Activated CD4-positive, alpha-beta memory T cell treated with anti-CD3 and anti-CD28 coated beads for 36 hours (primary cell): ENCODE results near the gene EPHA1. TPM values are rescaled to one million over a fixed set of nuclear protein-coding genes. Genes with fewer than 3 reads are reported as not detected.

Source experiments
- CTCF ChIA-PET: fragments of 350-600 bp; sonication (Branson Sonifier 250); formaldehyde crosslinking; loops from one replicate; lab custom pipeline; 2021; ENCODE audit warnings: antibody characterized with exemption, inconsistent platforms; lab: Charles Lee
- POLR2A ChIA-PET: fragments of 350-600 bp; sonication (Branson Sonifier 250); formaldehyde crosslinking; loops from one replicate; lab custom pipeline; 2021; ENCODE audit warnings: antibody characterized with exemption; lab: Charles Lee
- DNase-seq: peaks from one replicate; pipeline ENCODE4 v3.0.0-alpha.2; 2020
- H3K27ac Mint-ChIP-seq: one replicate; pipeline ENCODE4 v1.8.0; 2021; ENCODE audit warnings: mixed read lengths
- H3K27me3 Mint-ChIP-seq: one replicate; pipeline ENCODE4 v1.8.0; 2021; ENCODE audit warnings: mixed read lengths
- H3K36me3 Mint-ChIP-seq: one replicate; pipeline ENCODE4 v1.8.0; 2021; ENCODE audit warnings: mixed read lengths
- H3K4me1 Mint-ChIP-seq: one replicate; pipeline ENCODE4 v1.8.0; 2021; ENCODE audit warnings: low read depth, mixed read lengths
- H3K4me3 Mint-ChIP-seq: one replicate; pipeline ENCODE4 v1.8.0; 2021; ENCODE audit warnings: mild to moderate bottlenecking, mixed read lengths
- H3K9me3 Mint-ChIP-seq: one replicate; pipeline ENCODE4 v1.8.0; 2021; ENCODE audit warnings: mixed read lengths
- intact Hi-C: fragments of 100-400 bp; cut with micrococcal nuclease; formaldehyde crosslinking; loops from one replicate; pipeline ENCODE4 v1.15.1; 2023
- total RNA-seq, 2 experiments: library from RNA; stranded (reverse); gene quantifications; one replicate each; pipeline ENCODE4 v1.2.3, GENCODE V29; 2021

The EPHA1 gene
- total RNA-seq, 2 experiments from 2014 or later, result 2.9 to 4.3 TPM

- POLR2A ChIA-PET, result no interaction called here
Observed at GRCh38 chr7:143444785-143445184, 36.1 kb upstream of the EPHA1 start.

GRCh38 chr7:143444063-143444782 is 35.6 kb upstream of the EPHA1 start:
- ChIA-PET POLR2A (no interaction called here), CTCF (no interaction called here)
- Mint-ChIP-seq H3K4me1 (peaks cover 4% of the 10 kb centered on the region), H3K27ac (no peak overlapping the region), H3K9me3 (no peaks in the 10 kb centered on the region), H3K36me3 (no peaks in the 10 kb centered on the region), H3K4me3 (no peak overlapping the region), H3K27me3 (no peaks in the 10 kb centered on the region)
- DNase-seq, result no peak
- intact Hi-C loops, result no loop called here

More at GRCh38 chr7:143444785-143445184, 36.1 kb upstream of the EPHA1 start:
- no peaks in the 10 kb centered on the region for H3K36me3 Mint-ChIP-seq
- H3K27ac Mint-ChIP-seq, result no peak overlapping the region
- H3K4me1 Mint-ChIP-seq, result peaks cover 1% of the 10 kb centered on the region
- H3K4me3 Mint-ChIP-seq, result no peak overlapping the region
- DNase-seq, result no peak
- H3K9me3 Mint-ChIP-seq, result no peaks in the 10 kb centered on the region
- CTCF ChIA-PET, result no interaction called here
- H3K27me3 Mint-ChIP-seq, result no peaks in the 10 kb centered on the region
- intact Hi-C loops, result no loop called here

- Mint-ChIP-seq H3K27me3 (no peaks in the 10 kb centered on the region), H3K27ac (no peak within 1 kb of the TSS), H3K9me3 (no peaks in the 10 kb centered on the region), H3K4me3 (no peak within 1 kb of the TSS), H3K36me3 (no peaks in the 10 kb centered on the region), H3K4me1 (peaks cover 6% of the 10 kb centered on the region)
- intact Hi-C loops, result no loop called here
- DNase-seq, result no peak
- CTCF ChIA-PET, result no interaction called here
- POLR2A ChIA-PET, result no interaction called here
Observed at GRCh38 chr7:143443153-143443552, 34.5 kb upstream of the EPHA1 start, which contains the start of gene TAS2R60. TSS of gene TAS2R60 (plus strand) at chr7:143443453. CDS start at chr7:143443453, 0 bp downstream.

- ChIA-PET CTCF (interaction anchor here (1.3 kb wide), 1 partner anchor 23 kb away, joined by 3 read pairs; no protein-coding TSS in a partner anchor), POLR2A (no interaction called here)
- H3K9me3 Mint-ChIP-seq, result no peaks in the 10 kb centered on the region
- H3K27me3 Mint-ChIP-seq, result no peaks in the 10 kb centered on the region
- intact Hi-C loops, result no loop called here
- peaks cover 21% of the 10 kb centered on the region for H3K4me1 Mint-ChIP-seq
- no peaks in the 10 kb centered on the region for H3K36me3 Mint-ChIP-seq
- DNase-seq, result no peak
- H3K27ac Mint-ChIP-seq, result no peak overlapping the region
- H3K4me3 Mint-ChIP-seq, result no peak overlapping the region
Observed at GRCh38 chr7:143439866-143440265, 31.2 kb upstream of the EPHA1 start.

- Mint-ChIP-seq H3K4me1 (peaks cover 21% of the 10 kb centered on the region), H3K27me3 (no peaks in the 10 kb centered on the region), H3K4me3 (no peak overlapping the region), H3K36me3 (no peaks in the 10 kb centered on the region), H3K9me3 (no peaks in the 10 kb centered on the region), H3K27ac (peak overlapping the region; percentile 40)
- intact Hi-C loops, result no loop called here
- CTCF ChIA-PET, result no interaction called here
- peak; percentile 22 for DNase-seq
- POLR2A ChIA-PET, result no interaction called here
Observed at GRCh38 chr7:143437578-143437977, 28.9 kb upstream of the EPHA1 start.

- Mint-ChIP-seq H3K36me3 (no peaks in the 10 kb centered on the region), H3K27ac (no peak overlapping the region), H3K27me3 (no peaks in the 10 kb centered on the region), H3K4me1 (peaks cover 21% of the 10 kb centered on the region), H3K4me3 (no peak overlapping the region), H3K9me3 (no peaks in the 10 kb centered on the region)
- no peak for DNase-seq
- CTCF ChIA-PET, result interaction anchor here (0.8 to 2.7 kb wide), 2 partner anchors 20 to 433 kb away, joined by 3 to 6 read pairs; no protein-coding TSS in a partner anchor
- intact Hi-C loops, result no loop called here
- POLR2A ChIA-PET, result interaction anchor here (0.6 kb wide), 1 partner anchor 12 kb away, joined by 3 read pairs; no protein-coding TSS in a partner anchor
Observed at GRCh38 chr7:143436325-143436946, 27.8 kb upstream of the EPHA1 start.

GRCh38 chr7:143435266-143435665 is 26.6 kb upstream of the EPHA1 start:
- no peak for DNase-seq
- ChIA-PET POLR2A (no interaction called here), CTCF (interaction anchor here (0.7 to 2.7 kb wide), 5 partner anchors 14 to 302 kb away, joined by 3 to 6 read pairs (median 3); no protein-coding TSS in a partner anchor)
- H3K9me3 Mint-ChIP-seq, result no peaks in the 10 kb centered on the region
- H3K4me3 Mint-ChIP-seq, result no peak overlapping the region
- H3K4me1 Mint-ChIP-seq, result peaks cover 21% of the 10 kb centered on the region
- no peak overlapping the region for H3K27ac Mint-ChIP-seq
- intact Hi-C loops, result no loop called here
- H3K27me3 Mint-ChIP-seq, result no peaks in the 10 kb centered on the region
- no peaks in the 10 kb centered on the region for H3K36me3 Mint-ChIP-seq

GRCh38 chr7:143434660-143435059 is 26.0 kb upstream of the EPHA1 start:
- DNase-seq, result no peak
- intact Hi-C loops, result no loop called here
- no peaks in the 10 kb centered on the region for H3K36me3 Mint-ChIP-seq
- ChIA-PET CTCF (interaction anchor here (0.7 to 2.7 kb wide), 5 partner anchors 14 to 303 kb away, joined by 3 to 6 read pairs (median 3); no protein-coding TSS in a partner anchor), POLR2A (no interaction called here)
- H3K4me1 Mint-ChIP-seq, result peaks cover 19% of the 10 kb centered on the region
- no peak overlapping the region for H3K27ac Mint-ChIP-seq
- H3K4me3 Mint-ChIP-seq, result no peak overlapping the region
- no peaks in the 10 kb centered on the region for H3K27me3 Mint-ChIP-seq
- no peaks in the 10 kb centered on the region for H3K9me3 Mint-ChIP-seq

- H3K9me3 Mint-ChIP-seq, result no peaks in the 10 kb centered on the region
- intact Hi-C loops, result no loop called here
- no peaks in the 10 kb centered on the region for H3K27me3 Mint-ChIP-seq
- H3K36me3 Mint-ChIP-seq, result no peaks in the 10 kb centered on the region
- CTCF ChIA-PET, result interaction anchor here (1.2 kb wide), 1 partner anchor 230 kb away, joined by 3 read pairs; no protein-coding TSS in a partner anchor
- no peak overlapping the region for H3K4me3 Mint-ChIP-seq
- no peak overlapping the region for H3K27ac Mint-ChIP-seq
- H3K4me1 Mint-ChIP-seq, result peaks cover 17% of the 10 kb centered on the region
- DNase-seq, result no peak
- POLR2A ChIA-PET, result no interaction called here
Observed at GRCh38 chr7:143433759-143434158, 25.1 kb upstream of the EPHA1 start.

- no peak overlapping the region for H3K27ac Mint-ChIP-seq
- DNase-seq, result no peak
- H3K36me3 Mint-ChIP-seq, result no peaks in the 10 kb centered on the region
- H3K4me3 Mint-ChIP-seq, result no peak overlapping the region
- no peaks in the 10 kb centered on the region for H3K9me3 Mint-ChIP-seq
- ChIA-PET POLR2A (no interaction called here), CTCF (interaction anchor here (1.3 kb wide), 1 partner anchor 191 kb away, joined by 4 read pairs; no protein-coding TSS in a partner anchor)
- H3K4me1 Mint-ChIP-seq, result peaks cover 5% of the 10 kb centered on the region
- intact Hi-C loops, result no loop called here
- no peaks in the 10 kb centered on the region for H3K27me3 Mint-ChIP-seq
Observed at GRCh38 chr7:143431109-143431508, 22.5 kb upstream of the EPHA1 start.

GRCh38 chr7:143429770-143430698 is 21.4 kb upstream of the EPHA1 start:
- H3K27ac Mint-ChIP-seq, result no peak overlapping the region
- H3K9me3 Mint-ChIP-seq, result no peaks in the 10 kb centered on the region
- POLR2A ChIA-PET, result no interaction called here
- H3K4me3 Mint-ChIP-seq, result no peak overlapping the region
- DNase-seq, result no peak
- CTCF ChIA-PET, result no interaction called here
- peaks cover 5% of the 10 kb centered on the region for H3K4me1 Mint-ChIP-seq
- no peaks in the 10 kb centered on the region for H3K27me3 Mint-ChIP-seq
- no peaks in the 10 kb centered on the region for H3K36me3 Mint-ChIP-seq
- intact Hi-C loops, result no loop called here
